ENCODE data around the gene MAB21L3.

Gene MAB21L3

DNA sequence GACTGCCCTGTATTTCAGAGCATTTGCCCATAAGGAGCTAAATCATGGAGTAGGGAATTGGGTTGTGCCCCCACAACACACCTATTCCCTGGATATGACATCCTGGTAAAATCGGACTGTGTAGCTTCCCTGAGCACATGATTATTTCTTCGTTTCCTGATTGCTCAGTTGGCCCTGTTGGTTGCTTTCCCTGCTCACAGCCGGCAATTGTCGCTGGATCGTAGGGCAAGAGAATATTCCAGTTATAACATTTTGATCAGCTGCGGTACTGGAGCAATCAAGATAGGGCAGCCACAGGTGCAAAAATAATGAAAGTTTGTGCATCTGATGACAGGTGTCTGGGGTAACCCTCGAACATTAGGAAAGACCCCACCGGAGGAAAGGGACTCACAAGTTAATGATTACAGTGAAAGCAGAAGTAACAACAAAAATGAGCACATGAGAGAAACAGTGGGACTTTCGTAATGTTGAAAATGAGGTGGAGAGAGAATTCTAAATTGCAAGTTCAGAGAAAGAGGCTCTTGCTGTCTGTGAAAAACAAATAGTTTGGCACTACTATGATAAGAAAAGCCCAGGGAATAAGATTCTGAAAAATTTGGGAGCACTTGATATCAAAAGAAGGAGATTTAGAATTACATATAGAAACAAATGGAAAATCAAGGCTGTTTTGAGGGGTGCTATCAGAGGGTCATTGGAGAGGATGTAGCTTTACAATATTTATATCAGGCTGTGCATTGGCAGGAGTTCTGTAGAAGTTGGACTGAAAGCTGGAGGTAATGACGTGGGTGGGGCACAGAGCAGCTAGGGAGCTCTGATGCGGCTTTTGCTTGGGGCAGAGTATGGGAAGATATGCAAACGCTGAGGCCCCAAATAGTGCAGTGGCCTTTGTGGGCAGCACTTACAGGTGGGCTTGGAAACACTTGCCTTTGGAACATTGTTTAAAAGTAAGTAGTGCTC lies at the start of gene MAB21L3:
TSS of gene MAB21L3 (plus strand) at position 833 of the 957 bp plus-strand sequence. CDS start 1,217 bp downstream, outside the sequence.
- no peak for DNase-seq (ENCODE audit: low read depth in 2 of 2)

- DNase-seq (ENCODE audit: low read depth in 2 of 2) = no peak
Measured at GRCh38 chr1:116062201-116062600, 49.0 kb upstream of the MAB21L3 start.

GRCh38 chr1:116064616-116065015 lies 46.6 kb upstream of the MAB21L3 start:
- no peak for DNase-seq (ENCODE audit: low read depth in 2 of 2)

- no peak for DNase-seq (ENCODE audit: low read depth in 2 of 2)
Measured at GRCh38 chr1:116066868-116067565, 44.2 kb upstream of the MAB21L3 start.

- DNase-seq (ENCODE audit: low read depth in 2 of 2) = no peak
Measured at GRCh38 chr1:116067566-116067890, 43.7 kb upstream of the MAB21L3 start.

- DNase-seq (ENCODE audit: low read depth in 2 of 2) = no peak
Measured at GRCh38 chr1:116075575-116075974, 35.6 kb upstream of the MAB21L3 start.

DNA sequence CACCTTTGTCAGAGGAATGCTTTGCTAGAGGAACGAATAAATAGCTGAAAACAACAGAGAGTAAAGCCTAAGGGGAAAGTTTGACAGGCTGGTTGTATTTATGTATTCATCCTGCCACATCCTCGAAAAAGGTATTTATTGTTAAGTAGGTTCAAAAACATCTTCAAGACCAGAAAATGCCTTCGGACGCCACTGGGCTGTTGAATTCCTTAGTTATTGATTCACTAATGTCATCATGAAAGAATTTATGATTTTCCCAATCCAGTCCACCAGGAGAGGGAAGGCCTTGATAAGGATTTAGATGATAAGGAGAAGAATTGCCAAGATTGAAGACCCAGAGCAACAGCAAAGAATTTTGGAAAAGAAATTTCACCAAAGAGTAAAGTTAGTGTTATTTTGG lies 35.2 kb upstream of the MAB21L3 start:
- no peak for DNase-seq (ENCODE audit: low read depth in 2 of 2)

DNA sequence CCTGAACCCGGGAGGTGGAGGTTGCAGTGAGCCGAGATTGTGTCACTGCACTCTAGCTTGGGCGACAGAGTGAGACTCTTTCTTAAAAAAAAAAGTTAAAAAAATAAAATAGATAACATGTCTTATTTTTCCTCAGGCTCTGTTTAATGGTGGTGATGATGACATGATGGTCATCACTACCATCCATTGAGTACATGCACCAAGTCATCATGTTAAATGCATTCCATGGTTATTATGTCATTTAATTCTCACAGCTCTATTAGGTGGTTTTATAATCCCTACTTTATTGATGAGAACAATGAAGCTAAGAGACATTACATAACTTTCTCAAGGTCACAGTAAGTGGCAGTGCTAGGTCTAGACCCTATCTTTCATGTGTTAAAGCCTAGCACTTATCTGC lies 34.4 kb upstream of the MAB21L3 start:
- DNase-seq (ENCODE audit: low read depth in 2 of 2) = no peak

DNA sequence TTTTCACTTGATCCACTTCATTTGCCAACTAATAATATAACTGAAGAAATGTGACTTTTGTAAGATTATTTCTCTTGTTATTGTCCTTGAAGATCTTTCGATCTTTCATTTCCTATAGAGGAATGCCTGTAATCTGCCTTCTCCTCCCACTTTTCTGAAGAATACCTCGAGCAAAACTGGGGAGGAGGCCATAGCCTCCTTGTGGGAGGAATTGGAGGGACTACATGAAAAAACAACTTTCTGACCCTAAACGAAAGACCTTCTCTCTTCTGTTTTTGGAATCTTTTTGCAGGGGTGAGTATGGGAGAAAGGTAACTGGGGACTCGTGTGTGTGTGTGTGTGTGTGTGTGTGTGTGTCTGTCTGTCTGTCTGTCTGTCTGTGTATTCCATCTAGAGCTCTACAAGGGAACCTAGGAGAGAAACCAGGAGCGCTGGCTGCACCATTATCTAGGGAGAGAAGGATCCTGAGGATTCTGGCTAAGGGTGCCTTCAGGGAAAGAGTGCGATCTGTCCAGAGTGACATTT lies 32.4 kb upstream of the MAB21L3 start:
- DNase-seq (ENCODE audit: low read depth in 2 of 2) = no peak

GRCh38 chr1:116087628-116088027 lies 23.6 kb upstream of the MAB21L3 start:
- no peak for DNase-seq (ENCODE audit: low read depth in 2 of 2)

- DNase-seq (ENCODE audit: low read depth in 2 of 2) = no peak
Measured at GRCh38 chr1:116089870-116090269, 21.3 kb upstream of the MAB21L3 start.

DNA sequence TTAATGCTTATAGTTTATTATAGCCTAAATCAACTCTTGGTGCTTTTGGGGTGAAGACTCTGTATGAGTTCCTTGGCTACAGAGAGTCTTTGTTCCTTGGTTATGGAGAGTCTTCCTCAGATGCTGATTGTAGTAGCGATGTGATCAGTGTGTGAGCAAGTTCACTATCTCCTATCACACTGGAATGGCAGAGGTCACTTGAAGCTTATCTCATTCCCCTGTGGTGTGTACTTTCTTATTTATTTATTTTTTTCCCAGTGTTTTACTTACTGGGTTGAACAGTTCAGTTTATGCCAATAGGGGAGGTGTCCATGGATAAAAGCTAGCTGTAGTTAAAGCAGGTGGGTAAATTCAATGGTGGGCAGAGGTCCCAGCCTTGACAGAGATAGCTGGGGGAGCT lies 20.1 kb upstream of the MAB21L3 start:
- DNase-seq (ENCODE audit: low read depth in 2 of 2) = no peak

DNA sequence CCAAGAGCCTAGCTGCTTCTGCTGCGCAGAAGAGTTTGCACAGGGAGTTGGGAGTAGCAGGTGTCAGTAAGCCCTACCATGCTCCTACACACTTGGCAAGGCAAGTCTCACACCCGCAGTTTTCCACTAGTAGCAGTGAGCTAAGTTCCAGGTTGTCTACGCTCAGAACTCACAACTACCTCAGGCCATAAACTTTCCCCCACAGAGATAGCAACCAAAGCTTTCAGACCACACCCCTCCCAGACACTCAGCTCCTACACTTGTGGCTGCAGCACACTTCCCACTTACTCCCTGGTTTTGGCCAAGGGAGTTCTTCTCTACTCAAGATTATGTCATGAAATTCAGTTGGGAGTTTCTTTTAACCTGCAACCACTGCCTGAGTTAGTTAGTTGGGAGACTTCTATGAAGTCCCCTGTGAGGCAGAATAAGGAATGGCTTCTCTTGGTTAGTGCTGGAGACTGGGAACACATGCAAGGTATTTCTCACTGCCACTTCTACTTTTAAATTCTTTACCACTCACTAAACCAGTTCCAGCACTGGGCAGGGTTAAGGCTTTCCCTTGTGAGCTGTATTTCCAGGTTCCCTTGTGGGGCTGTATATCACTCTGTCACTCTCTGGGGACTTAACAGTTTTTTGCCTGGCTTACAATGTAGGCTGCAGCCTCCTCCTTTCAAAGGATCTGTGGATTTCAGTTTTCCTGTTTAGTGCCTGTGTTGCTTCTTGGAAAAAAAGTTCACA lies 18.3 kb upstream of the MAB21L3 start:
- no peak for DNase-seq (ENCODE audit: low read depth in 2 of 2)

- no peak for DNase-seq (ENCODE audit: low read depth in 2 of 2)
Measured at GRCh38 chr1:116095027-116095426, 16.2 kb upstream of the MAB21L3 start.

GRCh38 chr1:116096013-116096618 lies 15.1 kb upstream of the MAB21L3 start:
- no peak for DNase-seq (ENCODE audit: low read depth in 2 of 2)

- no peak for DNase-seq (ENCODE audit: low read depth in 2 of 2)
Measured at GRCh38 chr1:116097626-116098025, 13.6 kb upstream of the MAB21L3 start.

DNA sequence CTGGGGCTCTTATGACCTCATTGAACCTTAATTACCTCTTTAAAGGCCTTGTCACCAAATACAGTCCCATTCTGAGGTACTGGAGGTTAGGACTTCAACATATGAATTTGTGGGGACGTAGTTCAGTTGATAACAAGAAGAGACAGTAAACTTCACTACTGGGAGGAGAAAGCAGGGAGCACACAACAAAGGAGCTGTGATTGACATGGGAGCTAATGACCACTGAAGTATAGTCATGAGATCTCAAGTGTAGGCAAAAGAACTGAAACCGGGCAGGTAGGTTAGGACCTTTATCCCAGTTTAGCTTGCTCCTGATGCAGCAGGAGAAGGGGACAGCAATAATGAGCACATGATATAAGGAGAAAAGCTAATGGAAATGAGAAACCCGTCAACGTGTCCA lies 11.8 kb upstream of the MAB21L3 start:
- no peak for DNase-seq (ENCODE audit: low read depth in 2 of 2)

DNA sequence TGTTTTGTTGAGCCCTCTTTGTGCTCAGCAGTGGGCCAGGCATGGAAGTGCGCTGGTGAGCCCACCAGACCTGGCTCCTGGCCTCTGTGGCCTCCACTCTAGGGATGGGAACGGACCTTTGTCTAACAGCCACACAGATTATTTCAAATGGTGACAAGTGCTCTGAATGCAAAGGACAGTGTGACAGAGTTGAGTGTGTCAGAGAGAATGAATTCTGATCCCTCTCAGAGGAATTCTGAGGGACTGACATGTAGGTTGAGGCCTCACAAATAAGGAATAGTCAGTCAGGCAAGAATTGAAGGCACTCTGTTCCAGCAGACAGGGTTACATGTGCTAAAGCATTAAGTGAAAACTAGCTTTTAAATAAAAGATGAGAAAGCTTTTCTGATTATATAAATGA lies 11.3 kb upstream of the MAB21L3 start:
- DNase-seq (ENCODE audit: low read depth in 2 of 2) = no peak

- no peak for DNase-seq (ENCODE audit: low read depth in 2 of 2)
Measured at GRCh38 chr1:116104667-116105066, 6.5 kb upstream of the MAB21L3 start.

GRCh38 chr1:116105996-116106395 lies 5.2 kb upstream of the MAB21L3 start:
- no peak for DNase-seq (ENCODE audit: low read depth in 2 of 2)

DNA sequence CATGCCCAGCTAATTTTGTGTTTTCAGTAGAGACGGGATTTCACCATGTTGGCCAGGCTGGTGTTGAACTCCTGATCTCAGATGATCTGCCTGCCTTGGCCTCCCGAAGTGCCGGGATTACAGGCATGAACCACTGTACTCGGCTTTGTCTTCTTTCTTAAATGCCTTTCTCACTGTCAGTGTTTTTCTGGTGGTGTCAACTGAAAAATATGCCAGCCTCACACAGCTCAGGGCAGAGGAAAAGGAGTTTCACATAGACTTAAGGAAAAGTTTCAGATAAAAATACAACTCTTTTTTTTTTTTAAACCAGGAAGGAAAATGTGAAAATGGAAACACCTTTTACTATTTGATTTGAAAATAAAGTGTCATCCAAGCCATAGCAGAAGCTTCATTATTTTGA lies 4.6 kb upstream of the MAB21L3 start:
- no peak for DNase-seq (ENCODE audit: low read depth in 2 of 2)

DNA sequence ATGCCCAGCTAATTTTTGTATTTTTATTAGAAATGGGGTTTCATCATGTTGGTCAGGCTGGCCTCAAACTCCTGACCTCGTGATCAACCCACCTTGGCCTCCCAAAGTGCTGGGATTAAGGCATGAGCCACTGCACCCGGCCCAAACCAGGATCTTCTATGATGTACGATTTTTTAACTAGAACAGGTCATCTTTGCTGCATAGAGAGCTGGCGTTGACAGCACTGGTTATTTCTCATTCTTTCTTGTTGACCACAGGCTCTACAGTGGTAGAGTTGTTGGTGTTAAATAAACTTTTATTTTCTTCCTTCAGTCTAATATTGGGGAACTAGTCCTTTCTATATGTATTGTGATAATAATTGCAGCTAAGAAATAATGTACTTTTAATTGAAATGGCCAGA lies 3.8 kb upstream of the MAB21L3 start:
- no peak for DNase-seq (ENCODE audit: low read depth in 2 of 2)

All from stimulated activated CD8-positive, alpha-beta memory T cell treated with anti-CD3 and anti-CD28 coated beads, Interleukin-7, amount 100 ng/mL, for 4 hours (primary cell).